ENCODE data around the gene ERO1B.
"Not testable (repeated sequence)": the region's sequence is repeated elsewhere in the genome, so short reads cannot be mapped to it uniquely, and the experiment has no call there.

The ERO1B gene

DNA sequence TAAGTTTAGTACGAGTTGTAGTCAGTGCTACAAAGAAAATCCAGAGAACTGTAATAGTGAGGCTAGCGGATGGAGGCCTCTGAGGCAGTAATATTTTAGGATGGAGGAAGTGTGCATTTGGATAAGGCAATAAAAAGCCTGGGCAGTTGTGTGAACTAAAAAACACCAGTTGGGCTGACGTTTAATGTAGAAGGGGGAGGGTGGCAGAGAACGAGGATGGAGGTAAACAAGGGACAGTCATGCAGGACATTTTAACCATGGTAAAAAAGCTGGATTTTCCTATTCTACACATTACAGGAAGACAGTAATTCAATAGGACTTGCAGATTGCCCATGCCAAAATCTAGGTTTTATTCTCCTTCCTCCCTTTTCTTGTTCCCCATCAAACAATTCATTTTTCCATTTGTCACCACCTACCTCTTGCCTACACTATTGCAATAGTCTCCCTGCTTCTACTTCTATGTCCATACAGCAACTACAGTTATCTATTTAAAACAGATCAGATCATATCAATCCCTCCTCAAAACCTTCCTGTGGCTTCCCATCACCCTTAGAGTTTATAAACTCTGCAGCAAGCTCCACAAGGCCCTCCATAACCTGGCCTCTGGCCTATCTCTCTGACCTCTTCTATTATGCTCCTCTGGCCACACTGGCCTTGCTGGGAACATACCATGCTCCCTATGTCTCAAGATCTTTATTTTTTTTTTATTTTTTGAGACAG, 27.7 kb downstream of the ERO1B start:
- DNase-seq (ENCODE audit: low read depth), result no peak

DNA sequence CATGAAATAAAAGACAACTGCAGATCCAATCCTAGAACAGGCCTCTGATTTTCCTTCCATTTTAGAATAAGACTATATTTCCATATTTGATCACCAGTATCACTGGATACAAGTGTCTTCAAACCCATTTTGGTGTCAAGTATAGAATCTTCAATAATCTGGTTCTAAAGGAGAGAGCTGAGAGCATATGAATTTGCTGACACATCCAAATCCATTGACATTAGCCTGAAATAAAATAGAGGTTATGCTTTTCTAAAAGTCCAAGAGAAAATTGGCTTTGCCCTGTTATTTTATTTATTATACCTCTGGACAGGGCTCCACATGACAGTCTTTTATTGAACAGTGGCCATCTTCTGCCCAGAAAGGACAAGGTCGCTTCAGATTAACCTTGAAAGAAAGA, 28.6 kb downstream of the ERO1B start:
- no peak for DNase-seq (ENCODE audit: low read depth)

DNA sequence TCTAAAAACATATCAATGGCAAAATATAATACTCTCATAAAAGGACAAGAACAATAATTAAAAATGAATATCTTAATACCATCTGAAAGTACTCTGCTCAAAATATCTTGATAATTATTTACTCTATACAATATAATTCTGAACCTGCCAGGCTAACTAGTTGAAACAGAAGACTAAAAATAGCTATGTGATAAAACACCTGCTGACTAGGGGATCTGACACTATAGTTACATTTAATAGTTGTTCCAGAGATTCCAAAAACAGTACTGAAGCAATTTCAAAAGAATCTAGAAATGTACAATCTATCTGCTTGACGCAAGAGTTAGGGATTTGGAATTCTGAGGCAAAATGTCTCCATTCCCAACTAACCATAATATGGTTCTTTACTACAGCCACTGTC, 30.2 kb downstream of the ERO1B start:
- DNase-seq (ENCODE audit: low read depth), result no peak

DNA sequence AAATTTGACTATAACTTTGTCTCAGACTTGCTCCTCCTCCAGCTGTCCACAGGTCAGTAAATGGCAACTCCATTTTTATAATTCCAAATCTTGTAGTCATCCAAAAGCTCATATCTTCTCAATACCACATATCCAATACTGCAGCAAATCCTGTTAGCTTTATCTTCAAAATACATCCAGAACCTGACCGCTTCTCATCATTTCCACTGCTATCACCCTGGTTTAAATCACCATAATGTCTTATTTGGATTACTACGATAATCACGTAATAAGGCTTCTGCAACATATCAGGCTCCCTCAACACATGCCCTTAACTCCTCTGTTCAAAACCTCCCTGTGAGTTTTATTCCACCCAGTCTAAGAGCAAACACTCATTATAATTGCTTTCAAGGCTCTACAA, 34.5 kb downstream of the ERO1B start:
- DNase-seq (ENCODE audit: low read depth), result no peak

DNA sequence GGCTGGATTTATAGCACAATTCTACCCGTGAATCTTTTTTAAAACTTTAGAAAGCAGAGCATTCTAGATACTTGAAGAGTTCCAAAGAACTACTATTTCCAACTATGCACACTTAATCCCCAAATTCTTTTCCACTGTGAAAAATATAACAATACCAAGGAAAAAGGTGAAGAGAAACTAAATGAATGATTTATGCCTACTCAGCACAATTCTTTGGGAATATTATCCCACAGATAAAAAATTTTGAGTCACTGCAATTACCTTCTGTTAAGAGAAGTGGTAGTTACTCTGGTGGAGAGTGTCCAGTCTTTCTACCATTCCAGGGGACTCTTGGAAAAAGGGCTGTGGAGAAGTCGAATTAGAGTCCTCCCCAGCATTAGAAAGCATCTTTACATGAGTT, 39.2 kb downstream of the ERO1B start:
- no peak for DNase-seq (ENCODE audit: low read depth)

DNA sequence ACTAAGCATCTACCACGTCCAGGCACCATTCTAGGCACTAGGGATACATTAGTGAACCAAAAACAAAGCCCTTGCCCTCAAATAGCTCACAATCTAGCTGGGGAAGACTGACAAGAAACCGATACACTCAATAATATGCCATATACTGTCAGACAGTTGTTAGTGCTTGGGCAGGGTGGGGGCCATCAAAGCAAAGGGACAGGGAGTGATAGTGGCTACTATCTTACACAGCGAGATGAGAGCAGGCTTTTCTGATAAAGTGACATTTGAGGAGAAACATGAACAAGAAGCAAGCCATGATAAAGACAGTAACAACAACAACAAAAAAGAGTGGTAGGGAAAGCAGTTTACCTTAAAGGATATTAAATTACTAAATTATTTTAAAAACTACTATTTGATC, 41.1 kb downstream of the ERO1B start:
- DNase-seq (ENCODE audit: low read depth), result no peak

DNA sequence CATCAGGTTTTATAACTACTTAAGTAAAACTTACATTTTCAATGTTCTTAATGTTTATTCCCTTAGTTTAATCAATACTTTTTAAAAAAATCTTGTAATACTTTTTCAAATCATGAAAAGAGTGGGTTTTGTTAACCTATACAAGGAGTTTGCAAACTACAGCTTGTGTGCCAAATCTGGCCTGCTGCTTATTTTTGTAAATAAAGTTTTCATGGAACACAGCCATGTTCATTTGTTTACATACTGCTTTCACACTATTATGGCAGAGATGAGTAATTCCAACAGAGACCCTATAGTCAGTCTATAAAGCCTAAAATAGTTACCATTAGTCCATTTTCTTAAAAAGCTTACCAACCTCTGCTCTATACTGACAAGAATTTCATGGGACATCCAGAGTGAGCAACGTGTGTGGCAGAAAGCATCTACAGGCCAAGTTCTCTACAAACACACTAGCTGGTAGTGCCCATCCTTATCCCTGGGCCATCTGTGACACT, 42.6 kb downstream of the ERO1B start:
- DNase-seq (ENCODE audit: low read depth), result no peak

DNA sequence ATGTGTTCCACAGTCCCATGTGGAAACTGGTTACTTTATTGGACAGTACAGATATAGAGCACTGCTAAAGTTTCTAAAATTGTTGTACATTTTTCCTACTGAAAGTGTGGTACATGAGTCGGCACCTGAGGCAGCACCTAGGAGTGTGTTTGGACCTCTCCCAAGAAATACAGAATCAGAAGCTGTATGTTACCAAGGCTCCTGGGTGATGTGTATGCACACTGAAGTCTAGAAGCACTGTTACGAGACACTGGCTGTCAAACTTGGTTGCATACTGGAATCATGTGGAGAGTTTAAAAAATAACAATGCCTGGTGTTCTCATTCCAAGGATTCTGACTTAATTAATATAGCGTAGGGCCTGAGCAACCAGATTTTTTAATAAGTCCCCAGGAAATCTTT, 46.6 kb downstream of the ERO1B start:
- no peak for DNase-seq (ENCODE audit: low read depth)

DNA sequence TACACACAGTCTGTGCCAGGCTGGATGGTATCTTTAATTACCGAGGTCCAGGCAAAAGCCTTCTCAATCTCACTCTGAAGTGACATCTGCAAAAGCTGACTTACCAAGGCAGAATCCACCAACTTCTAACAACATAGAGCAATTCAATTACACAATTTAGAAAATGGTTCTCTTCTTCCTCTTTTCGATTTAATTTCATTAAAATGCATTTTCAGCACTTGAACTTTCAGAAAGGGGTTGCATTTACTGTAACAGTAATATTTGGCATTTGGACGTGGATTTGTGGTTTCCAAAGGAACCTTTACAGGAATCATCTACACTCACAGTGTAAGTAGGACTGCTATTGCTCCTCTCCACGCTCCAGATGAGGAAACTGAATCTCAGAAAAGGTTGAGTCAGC, 53.3 kb downstream of the ERO1B start:
- DNase-seq (ENCODE audit: low read depth), result no peak

DNA sequence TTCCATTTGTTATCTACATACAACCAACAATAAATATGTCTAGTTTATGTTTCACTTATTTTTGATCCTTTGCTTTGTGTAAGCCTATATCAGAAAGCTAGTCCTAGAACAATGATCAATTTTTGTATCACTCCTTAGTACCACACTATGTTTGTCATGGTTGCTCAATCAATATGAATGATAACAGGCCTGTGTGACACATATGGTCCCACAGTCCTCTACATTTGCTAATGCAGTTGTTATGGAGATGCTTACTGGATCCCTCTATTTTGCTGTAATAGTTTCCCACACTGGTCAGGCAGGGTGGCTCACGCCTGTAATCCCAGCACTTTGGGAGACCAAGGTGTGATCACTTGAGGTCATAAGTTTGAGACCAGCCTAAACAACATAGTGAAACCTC, 59.1 kb downstream of the ERO1B start:
- no peak for DNase-seq (ENCODE audit: low read depth)

DNA sequence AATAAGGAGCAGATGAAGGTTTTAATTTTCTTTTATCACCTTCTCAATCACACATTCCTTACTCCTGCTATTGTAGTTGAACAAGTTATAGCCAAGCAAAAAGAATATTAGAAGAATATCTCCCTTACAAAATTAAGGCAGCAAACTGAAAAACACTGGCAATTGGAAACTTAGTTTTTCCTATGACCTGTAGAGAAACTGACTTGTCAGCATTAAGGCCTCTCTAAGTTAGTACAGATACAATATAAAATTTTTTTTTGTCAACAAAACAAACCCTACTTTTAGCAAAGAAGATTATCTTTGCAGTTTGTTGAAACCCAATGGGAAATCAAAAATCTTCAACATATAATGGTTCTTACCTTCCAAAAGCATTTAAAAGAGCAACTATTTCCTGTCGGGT, 61.3 kb downstream of the ERO1B start:
- no peak for DNase-seq (ENCODE audit: low read depth)

DNA sequence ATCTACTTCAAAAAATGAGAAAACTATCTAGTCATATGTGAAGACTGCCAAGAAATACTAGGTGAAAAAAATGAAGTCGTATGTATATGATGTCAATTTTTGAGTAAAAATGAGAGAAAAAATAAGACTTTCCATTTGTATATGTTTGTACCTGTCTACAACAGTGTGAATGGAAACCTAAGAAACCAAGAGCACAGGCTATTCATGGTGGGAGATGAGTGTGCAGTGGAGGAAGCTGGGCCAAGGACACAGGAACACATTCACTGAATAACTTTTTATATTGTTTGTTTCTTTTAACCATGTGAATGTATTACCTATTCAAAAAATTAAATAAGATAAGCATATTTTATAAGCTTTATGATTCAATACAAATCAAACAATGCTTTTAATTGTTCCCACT, 67.0 kb downstream of the ERO1B start:
- DNase-seq (ENCODE audit: low read depth), result no peak

DNA sequence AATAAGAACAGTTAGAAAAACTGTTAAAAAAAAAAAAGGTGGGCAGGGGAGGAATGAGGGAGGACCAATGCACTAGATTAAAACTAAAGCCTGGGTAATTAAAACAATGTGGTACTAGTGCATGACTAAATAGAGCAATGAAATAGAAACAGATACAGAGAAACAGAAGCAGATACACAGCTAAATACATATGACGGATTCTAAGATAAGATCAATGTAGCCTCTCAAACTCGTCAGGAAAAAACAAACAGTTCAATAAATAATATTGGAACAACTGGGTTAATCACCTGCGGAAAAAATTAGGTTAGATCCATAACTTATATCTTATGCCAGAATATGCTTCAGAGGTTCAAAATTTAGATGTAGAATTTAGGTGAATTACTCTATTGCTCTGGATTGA, 68.2 kb downstream of the ERO1B start:
- no peak for DNase-seq (ENCODE audit: low read depth)

DNA sequence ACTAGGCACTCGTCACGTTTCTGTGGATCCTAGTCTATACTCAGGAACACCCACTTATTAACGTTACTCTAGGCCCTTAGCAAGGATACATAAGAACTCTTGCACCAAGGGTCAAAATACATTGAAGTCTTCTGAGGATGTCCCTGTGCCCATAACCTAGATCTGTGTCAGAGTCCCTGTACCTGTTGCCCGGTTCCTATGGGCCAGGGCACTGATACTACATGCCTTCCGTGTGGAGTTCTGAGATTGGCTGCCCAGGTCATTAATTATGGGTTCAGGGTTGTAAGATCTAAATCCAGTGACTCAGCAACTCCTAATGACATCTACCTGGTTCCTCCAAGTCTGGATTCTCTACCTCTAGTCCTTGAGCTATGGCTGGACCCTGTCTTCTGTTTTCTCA, 69.9 kb downstream of the ERO1B start:
- no peak for DNase-seq (ENCODE audit: low read depth)

DNA sequence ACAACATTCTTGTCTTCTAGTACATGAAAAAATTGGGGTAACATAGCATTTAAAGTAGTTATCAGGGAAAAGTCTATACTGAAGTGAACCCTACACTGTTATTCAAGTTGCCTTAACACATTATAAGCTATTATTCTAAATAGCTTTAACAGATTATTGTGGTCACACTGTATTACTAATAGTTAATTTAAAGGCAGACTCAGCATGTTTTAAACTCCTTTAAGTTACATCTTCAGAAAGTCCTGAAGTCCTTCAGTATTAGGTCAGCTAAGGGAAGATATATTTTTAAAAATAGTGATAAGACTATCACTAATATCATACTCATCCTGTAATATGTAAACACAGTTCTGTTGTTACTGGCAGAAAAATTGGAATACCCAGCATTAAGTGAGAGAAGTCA, 72.0 kb downstream of the ERO1B start:
- DNase-seq (ENCODE audit: low read depth), result no peak

DNA sequence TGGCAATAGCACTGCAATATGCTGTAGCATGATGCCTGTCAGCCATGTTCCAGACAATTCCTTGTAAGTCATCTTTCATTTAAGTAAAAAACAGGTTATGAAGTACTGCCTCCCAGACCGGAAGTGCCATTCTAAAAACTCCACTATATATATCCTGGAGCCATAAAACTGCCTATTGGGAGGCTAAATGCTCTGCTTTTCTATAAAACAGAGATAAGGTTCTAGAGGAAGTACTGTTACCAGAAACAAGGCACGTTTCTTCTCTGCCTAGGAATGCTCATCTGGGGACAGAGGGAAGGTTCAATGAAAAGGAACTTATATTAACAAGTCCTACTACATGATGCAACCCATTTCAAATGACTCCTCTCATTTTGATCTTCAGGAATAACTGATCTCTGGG, 72.6 kb downstream of the ERO1B start:
- DNase-seq (ENCODE audit: low read depth), result no peak

DNA sequence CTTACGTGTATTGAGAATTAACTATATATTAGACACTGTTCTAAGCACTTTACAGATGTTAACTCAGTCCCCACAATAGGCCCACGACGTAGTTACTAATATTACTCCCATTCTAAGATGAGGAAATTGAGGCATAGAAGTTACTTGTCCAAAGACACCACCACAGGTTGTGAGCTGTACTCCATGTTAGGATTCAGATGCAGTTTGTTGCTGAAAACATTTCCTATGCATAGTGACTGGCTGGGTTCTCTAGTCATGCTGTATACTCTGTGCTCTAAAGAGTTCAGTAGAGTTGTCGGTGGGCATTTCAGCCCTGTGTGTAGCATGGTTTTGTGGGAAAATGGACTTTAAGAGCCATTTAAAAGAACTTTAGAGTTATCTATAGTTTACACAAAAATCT, 74.2 kb downstream of the ERO1B start:
- DNase-seq (ENCODE audit: low read depth), result no peak

DNA sequence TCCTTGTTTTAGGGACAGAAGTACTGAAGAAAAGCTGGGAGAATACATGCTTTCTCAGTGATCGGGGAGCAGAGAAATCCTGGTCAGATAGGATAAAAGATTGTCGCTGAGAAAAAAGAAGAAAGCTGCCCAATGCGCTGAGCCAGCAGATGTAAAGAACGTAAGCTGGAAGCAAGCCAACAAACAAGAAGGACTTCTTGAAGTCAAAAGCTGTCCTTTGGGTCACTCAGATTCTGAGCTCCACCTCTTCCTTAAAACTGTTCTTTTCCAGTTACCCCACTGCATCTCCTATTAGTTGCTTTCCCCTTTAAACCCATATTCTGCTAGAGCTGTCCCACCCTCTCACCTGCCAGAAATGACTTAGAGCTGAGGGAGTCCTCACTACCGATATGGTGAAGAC, 74.6 kb downstream of the ERO1B start:
- DNase-seq (ENCODE audit: low read depth), result no peak

DNA sequence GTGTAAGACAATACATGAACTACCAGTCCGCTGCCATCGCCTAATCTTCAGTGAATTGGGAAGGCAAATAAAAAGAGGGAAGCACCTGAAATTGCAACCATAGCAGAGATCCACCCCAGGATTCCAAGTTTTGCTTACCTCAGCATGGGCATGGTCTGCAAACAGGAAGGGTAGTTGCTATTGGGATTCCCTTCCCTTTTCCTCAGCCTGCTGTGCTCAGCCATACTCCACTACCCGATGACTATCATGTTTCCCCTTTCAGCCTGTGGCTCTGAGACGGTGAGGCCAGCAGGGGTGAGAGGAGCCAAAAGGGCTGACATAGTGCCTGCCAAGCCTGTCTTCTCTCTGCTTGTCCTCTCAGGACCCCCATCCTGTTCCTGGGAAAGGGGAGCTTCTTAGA, 75.2 kb downstream of the ERO1B start:
- no peak for DNase-seq (ENCODE audit: low read depth)

DNA sequence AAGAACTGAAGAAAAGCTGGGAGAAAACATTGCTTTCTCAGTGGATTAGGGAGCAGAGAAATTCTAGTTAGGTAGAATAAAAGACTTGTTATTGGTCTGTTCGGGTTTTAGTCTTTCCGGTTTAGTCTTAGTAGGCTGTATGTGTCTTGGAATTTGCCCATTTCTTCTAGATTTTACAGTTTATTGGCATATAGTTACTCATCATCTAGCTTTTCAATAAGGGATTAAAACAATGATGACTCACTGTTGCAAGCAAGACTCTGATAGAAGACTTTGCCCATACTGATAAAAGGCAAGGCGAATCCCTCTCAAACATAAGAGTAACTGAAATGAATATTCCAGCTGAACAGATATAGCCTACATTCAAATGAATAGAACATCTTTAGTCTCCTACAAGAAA, 77.1 kb downstream of the ERO1B start:
- no peak for DNase-seq (ENCODE audit: low read depth)

DNA sequence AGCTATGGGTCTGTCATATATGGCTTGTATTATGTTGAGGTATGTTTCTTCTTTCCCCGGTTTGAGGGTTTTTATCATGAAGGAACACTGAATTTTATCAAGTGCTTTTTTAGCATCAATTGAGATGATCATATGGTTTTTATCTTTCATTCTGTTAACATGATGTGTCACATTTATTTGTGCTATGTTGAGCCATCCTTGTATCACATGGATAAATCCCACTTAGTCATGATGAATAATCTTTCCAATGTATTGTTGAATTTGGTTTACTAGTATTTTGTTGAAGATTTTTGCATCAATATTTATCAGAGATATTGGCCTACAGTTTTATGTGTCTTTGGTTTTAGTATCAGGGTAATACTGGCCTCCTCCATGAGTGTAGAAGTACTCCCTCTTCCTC, 77.7 kb downstream of the ERO1B start:
- DNase-seq (ENCODE audit: low read depth), result no peak

DNA sequence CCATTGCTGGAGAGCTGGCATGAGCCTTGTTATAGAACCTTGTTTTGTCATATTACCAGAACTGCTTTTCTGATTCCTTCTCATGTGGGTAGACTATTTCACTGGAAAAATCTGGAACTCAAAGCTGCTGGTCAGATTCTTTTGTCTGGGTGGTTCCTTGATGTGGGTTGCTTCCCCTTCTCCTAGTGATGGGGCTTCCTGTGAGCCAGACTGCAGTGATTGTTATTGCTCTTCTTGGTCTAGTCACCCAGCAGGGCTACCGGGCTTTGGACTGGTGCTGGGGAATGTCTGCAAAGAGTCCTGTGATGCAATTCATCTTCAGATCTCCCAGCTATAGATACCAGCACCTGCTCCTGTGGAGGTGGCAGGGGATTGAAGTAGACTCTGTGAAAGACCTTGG, 80.0 kb downstream of the ERO1B start:
- DNase-seq (ENCODE audit: low read depth), result no peak

DNA sequence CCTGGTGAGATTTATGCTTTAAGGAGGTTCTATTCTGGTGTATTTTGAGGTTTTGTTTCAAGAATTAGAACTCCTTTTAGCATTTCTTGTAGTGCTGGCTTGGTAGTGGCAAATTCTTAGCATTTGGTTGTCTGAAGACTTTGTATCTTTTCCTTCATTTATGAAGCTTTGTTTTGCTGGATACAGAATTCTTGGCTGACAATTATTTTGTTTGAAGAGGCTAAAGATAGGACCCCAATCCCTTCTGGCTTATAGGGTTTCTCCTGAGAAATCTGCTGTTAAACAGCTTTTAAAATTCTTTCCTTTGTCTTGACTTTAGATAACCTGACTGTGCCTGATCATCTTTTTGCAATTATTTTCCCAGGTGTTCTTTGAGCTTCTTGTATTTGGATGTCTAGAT, 80.8 kb downstream of the ERO1B start:
- no peak for DNase-seq (ENCODE audit: low read depth)

DNA sequence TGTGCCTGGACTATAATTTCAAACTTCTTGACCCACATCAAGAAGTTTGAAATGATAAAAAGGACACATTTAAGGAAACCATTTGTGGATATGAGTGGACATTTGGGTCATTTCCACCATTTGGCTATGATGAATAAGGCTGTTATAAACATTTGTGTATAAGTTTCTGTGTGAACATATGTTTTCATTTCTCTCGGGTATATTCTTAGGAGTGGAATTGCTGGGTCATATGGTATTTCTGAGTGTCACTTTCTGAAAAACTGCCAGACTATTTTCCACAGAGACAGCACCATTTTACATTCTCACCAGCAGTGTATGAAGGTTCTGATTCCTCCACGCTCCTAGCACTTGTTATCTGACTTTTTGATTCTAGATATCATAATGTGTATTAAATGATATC, 88.6 kb downstream of the ERO1B start:
- DNase-seq (ENCODE audit: low read depth), result no peak

DNA sequence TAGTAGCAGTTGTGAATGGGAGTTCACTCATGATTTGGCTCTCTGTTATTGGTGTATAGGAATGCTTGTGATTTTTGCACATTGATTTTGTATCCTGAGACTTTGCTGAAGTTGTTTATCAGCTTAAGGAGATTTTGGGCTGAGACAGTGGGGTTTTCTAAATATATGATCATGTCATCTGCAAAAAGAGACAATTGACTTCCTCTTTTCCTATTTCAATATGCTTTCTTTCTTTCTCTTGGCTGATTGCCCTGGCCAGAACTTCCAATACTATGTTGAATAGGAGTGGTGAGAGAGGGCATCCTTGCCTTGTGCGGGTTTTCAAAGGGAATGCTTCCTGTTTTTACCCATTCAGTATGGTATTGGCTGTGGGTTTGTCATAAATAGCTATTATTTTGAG, 93.7 kb downstream of the ERO1B start:
- not testable (repeated sequence) for DNase-seq (ENCODE audit: low read depth)
